Neural cell (in vitro differentiated cells): ENCODE data around the gene DTNBP1. TPM values are rescaled to one million over a fixed set of nuclear protein-coding genes. Genes with fewer than 3 reads are reported as not detected.

ENCODE experiments used
- H2AFZ ChIP-seq: fragments of 200-600, 300-800 bp; sonication (generic), shearing (Covaris generic); 2 replicates; pipeline ENCODE4 v1.6.0; 2014; ENCODE audit warnings: low read depth, mild to moderate bottlenecking, antibody characterized with exemption, low read length, moderate library complexity
- H3F3A ChIP-seq: fragments of 200-600 bp; shearing (Covaris generic); 2 replicates; pipeline ENCODE4 v1.6.1; 2016; ENCODE audit warnings: mild to moderate bottlenecking, moderate library complexity, mixed read lengths, antibody characterized with exemption, low read length; ENCODE audit not compliant: insufficient read depth, poor library complexity, severe bottlenecking
- H3K27ac ChIP-seq: fragments of 200-600, 300-800 bp; sonication (generic), shearing (Covaris generic); 2 replicates; pipeline ENCODE4 v1.5.1; 2014; ENCODE audit warnings: mild to moderate bottlenecking, low read length, moderate library complexity
- H3K27me3 ChIP-seq: fragments of 300-800, 200-600 bp; sonication (generic), shearing (Covaris generic); 2 replicates; pipeline ENCODE4 v1.6.0; 2014; ENCODE audit warnings: mild to moderate bottlenecking, low read depth, low read length, moderate library complexity; ENCODE audit not compliant: insufficient read depth
- H3K36me3 ChIP-seq: fragments of 300-800, 200-600 bp; sonication (generic), shearing (Covaris generic); 2 replicates; pipeline ENCODE4 v1.5.1; 2014; ENCODE audit warnings: mild to moderate bottlenecking, antibody characterized with exemption, low read length, moderate library complexity; ENCODE audit not compliant: insufficient read depth
- H3K4me2 ChIP-seq: fragments of 300-800, 200-600 bp; sonication (generic), shearing (Covaris generic); 2 replicates; pipeline ENCODE4 v1.6.0; 2014; ENCODE audit warnings: mild to moderate bottlenecking, low read length
- H3K4me3 ChIP-seq: fragments of 300-800, 200-600 bp; sonication (generic), shearing (Covaris generic); 2 replicates; pipeline ENCODE4 v1.5.1; 2014; ENCODE audit warnings: mild to moderate bottlenecking, low read length, moderate library complexity
- H3K79me2 ChIP-seq: fragments of 200-600 bp; shearing (Covaris generic); replicated peaks from 2 replicates; pipeline ENCODE4 v1.6.0; 2014; ENCODE audit warnings: mild to moderate bottlenecking, low read length, moderate library complexity; ENCODE audit not compliant: insufficient read depth
- H3K9ac ChIP-seq: fragments of 300-800, 200-600 bp; sonication (generic), shearing (Covaris generic); 2 replicates; pipeline ENCODE4 v1.6.1; 2016; ENCODE audit warnings: mild to moderate bottlenecking, low read length, mixed read lengths
- H3K9me2 ChIP-seq: fragments of 200-600 bp; shearing (Covaris generic); 2 replicates; pipeline ENCODE4 v1.6.1; 2016; ENCODE audit warnings: mild to moderate bottlenecking, low read length, mixed read lengths; ENCODE audit not compliant: insufficient read depth
- H3K9me3 ChIP-seq: fragments of 200-600, 300-800 bp; sonication (generic), shearing (Covaris generic); 2 replicates; pipeline ENCODE4 v1.6.1; 2016; ENCODE audit warnings: mild to moderate bottlenecking, mixed run types, low read length, moderate library complexity, mixed read lengths
- H4K20me1 ChIP-seq: fragments of 200-600 bp; shearing (Covaris generic); 2 replicates; pipeline ENCODE4 v1.6.1; 2016; ENCODE audit warnings: mild to moderate bottlenecking, mixed run types; ENCODE audit not compliant: insufficient read depth
- EP300 ChIP-seq: fragments of 450-650 bp; conservative IDR thresholded peaks from 2 replicates; pipeline ENCODE4 v1.6.1; 2014; ENCODE audit warnings: antibody characterized with exemption, mild to moderate bottlenecking, moderate library complexity; ENCODE audit not compliant: poor library complexity, severe bottlenecking
- EZH2 ChIP-seq: fragments of 200-600, 300-800 bp; shearing (Covaris generic), sonication (generic); IDR thresholded peaks from 2 replicates; pipeline ENCODE4 v1.6.1; 2014; ENCODE audit warnings: antibody characterized with exemption, low read length, borderline replicate concordance, mild to moderate bottlenecking; ENCODE audit not compliant: insufficient read depth, poor library complexity, severe bottlenecking
- MXI1 ChIP-seq: fragments of 450-650 bp; conservative IDR thresholded peaks from 2 replicates; pipeline ENCODE4 v1.6.1; 2014; ENCODE audit warnings: antibody characterized with exemption, mild to moderate bottlenecking; ENCODE audit not compliant: poor library complexity, severe bottlenecking
- POLR2AphosphoS5 ChIP-seq: IDR thresholded peaks from 2 replicates; pipeline ENCODE4 v1.6.1; 2012
- RAD21 ChIP-seq: fragments of 450-650 bp; conservative IDR thresholded peaks from 2 replicates; pipeline ENCODE4 v1.6.1; 2014; ENCODE audit warnings: antibody characterized with exemption, mild to moderate bottlenecking, moderate library complexity
- SMC3 ChIP-seq: fragments of 450-650 bp; conservative IDR thresholded peaks from 2 replicates; pipeline ENCODE4 v1.6.1; 2014; ENCODE audit warnings: antibody characterized with exemption, mild to moderate bottlenecking, moderate library complexity; ENCODE audit not compliant: poor library complexity
- TAF1 ChIP-seq: IDR thresholded peaks from 2 replicates; pipeline ENCODE4 v1.6.1; 2012; ENCODE audit warnings: low read depth
- polyA plus RNA-seq: library from polyadenylated mRNA; depleted of rRNA; stranded (reverse); fragments of >200 nt; gene quantifications from 2 replicates; pipeline ENCODE4 v1.2.3, GENCODE V29; 2014
- TF ChIP-seq, protein P1 (sequence below): fragments of 450-650 bp; IDR thresholded peaks from 2 replicates; pipeline ENCODE4 v1.5.1; 2014; ENCODE audit warnings: antibody characterized with exemption, mild to moderate bottlenecking, moderate library complexity; ENCODE audit not compliant: poor library complexity, severe bottlenecking
- TF ChIP-seq, protein P2 (sequence below): IDR thresholded peaks from 2 replicates; pipeline ENCODE4 v1.6.1; 2012; ENCODE audit warnings: borderline replicate concordance

The DTNBP1 gene
- polyA plus RNA-seq, 1 donor from 2014 or later: 22.6 TPM

DNA sequence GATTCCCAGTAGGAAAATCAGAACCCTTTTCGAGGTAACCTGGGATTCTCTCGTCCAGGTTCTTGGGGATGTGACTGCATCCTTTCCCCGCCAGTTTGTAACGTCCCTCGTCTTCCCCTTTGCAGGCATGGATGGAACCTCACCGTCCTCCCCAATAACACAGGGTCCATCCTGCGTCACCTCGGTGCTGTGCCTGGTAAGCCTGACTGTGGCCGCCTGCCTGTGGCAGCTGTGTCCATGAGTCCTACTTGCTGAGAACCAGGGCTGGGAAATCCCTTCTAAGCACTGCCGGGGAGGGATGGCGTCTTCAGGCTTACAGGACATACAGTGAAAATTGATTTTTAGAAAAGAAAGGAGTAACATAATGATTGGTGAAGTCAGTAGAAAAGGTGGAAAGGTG, 155.6 kb downstream of the DTNBP1 start:
- H3K79me2 ChIP-seq: no peaks in the 10 kb centered on the region

DNA sequence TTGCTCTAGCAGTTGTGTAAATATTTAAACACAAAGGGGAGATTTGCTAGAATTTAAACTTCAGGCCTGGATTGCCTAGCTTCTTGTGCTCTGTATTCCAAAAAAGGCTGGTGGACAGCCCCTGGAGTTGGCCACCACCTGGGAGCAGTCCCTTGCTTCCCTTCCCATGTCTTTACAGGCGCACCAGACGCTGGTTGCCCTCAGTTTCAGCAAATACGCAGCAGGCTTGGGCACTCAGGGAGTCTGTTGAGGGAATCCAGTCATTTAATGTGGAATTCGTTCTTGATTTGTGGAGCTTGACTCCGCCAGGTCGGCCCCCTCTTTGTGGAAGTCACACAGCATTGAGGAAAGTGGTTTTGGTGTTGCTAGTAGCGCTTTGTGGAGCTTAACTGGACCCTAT, 156.8 kb downstream of the DTNBP1 start:
- H3K9me2 ChIP-seq: no peaks in the 10 kb centered on the region
- H3F3A ChIP-seq: no peaks in the 10 kb centered on the region
- no peak overlapping the region for H2AFZ ChIP-seq
- H3K9me3 ChIP-seq: no peaks in the 10 kb centered on the region
- no peak for TF ChIP-seq EZH2
- no peak for TF ChIP-seq POLR2AphosphoS5
- no peak for TF ChIP-seq RAD21
- peaks cover 7% of the 10 kb centered on the region for H3K36me3 ChIP-seq
- H3K9ac ChIP-seq: no peak overlapping the region
- no peak overlapping the region for H3K27ac ChIP-seq
- no peaks in the 10 kb centered on the region for H3K27me3 ChIP-seq
- no peak overlapping the region for H3K4me2 ChIP-seq
- no peaks in the 10 kb centered on the region for H4K20me1 ChIP-seq
- no peak overlapping the region for H3K4me3 ChIP-seq
- H3K79me2 ChIP-seq: no peaks in the 10 kb centered on the region

More for the DNA sequence above, 155.6 kb downstream of the DTNBP1 start:
- no peak overlapping the region for H2AFZ ChIP-seq
- no peak overlapping the region for H3K4me3 ChIP-seq
- H3K9ac ChIP-seq: no peak overlapping the region
- H3K36me3 ChIP-seq: peaks cover 11% of the 10 kb centered on the region
- H3K9me3 ChIP-seq: no peaks in the 10 kb centered on the region
- H3K4me2 ChIP-seq: no peak overlapping the region
- no peaks in the 10 kb centered on the region for H3K27me3 ChIP-seq
- no peaks in the 10 kb centered on the region for H4K20me1 ChIP-seq
- H3F3A ChIP-seq: no peaks in the 10 kb centered on the region
- no peaks in the 10 kb centered on the region for H3K9me2 ChIP-seq
- H3K27ac ChIP-seq: no peak overlapping the region
- no peak for TF ChIP-seq MXI1
- TF ChIP-seq RAD21: no peak
- no peak for TF ChIP-seq TAF1
- TF ChIP-seq POLR2AphosphoS5: no peak
- TF ChIP-seq EZH2: no peak
- TF ChIP-seq, protein P1, sequence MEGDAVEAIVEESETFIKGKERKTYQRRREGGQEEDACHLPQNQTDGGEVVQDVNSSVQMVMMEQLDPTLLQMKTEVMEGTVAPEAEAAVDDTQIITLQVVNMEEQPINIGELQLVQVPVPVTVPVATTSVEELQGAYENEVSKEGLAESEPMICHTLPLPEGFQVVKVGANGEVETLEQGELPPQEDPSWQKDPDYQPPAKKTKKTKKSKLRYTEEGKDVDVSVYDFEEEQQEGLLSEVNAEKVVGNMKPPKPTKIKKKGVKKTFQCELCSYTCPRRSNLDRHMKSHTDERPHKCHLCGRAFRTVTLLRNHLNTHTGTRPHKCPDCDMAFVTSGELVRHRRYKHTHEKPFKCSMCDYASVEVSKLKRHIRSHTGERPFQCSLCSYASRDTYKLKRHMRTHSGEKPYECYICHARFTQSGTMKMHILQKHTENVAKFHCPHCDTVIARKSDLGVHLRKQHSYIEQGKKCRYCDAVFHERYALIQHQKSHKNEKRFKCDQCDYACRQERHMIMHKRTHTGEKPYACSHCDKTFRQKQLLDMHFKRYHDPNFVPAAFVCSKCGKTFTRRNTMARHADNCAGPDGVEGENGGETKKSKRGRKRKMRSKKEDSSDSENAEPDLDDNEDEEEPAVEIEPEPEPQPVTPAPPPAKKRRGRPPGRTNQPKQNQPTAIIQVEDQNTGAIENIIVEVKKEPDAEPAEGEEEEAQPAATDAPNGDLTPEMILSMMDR: no peak
- TF ChIP-seq, protein P2, sequence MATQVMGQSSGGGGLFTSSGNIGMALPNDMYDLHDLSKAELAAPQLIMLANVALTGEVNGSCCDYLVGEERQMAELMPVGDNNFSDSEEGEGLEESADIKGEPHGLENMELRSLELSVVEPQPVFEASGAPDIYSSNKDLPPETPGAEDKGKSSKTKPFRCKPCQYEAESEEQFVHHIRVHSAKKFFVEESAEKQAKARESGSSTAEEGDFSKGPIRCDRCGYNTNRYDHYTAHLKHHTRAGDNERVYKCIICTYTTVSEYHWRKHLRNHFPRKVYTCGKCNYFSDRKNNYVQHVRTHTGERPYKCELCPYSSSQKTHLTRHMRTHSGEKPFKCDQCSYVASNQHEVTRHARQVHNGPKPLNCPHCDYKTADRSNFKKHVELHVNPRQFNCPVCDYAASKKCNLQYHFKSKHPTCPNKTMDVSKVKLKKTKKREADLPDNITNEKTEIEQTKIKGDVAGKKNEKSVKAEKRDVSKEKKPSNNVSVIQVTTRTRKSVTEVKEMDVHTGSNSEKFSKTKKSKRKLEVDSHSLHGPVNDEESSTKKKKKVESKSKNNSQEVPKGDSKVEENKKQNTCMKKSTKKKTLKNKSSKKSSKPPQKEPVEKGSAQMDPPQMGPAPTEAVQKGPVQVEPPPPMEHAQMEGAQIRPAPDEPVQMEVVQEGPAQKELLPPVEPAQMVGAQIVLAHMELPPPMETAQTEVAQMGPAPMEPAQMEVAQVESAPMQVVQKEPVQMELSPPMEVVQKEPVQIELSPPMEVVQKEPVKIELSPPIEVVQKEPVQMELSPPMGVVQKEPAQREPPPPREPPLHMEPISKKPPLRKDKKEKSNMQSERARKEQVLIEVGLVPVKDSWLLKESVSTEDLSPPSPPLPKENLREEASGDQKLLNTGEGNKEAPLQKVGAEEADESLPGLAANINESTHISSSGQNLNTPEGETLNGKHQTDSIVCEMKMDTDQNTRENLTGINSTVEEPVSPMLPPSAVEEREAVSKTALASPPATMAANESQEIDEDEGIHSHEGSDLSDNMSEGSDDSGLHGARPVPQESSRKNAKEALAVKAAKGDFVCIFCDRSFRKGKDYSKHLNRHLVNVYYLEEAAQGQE: no peak
- TF ChIP-seq EP300: no peak
- TF ChIP-seq SMC3: no peak

DNA sequence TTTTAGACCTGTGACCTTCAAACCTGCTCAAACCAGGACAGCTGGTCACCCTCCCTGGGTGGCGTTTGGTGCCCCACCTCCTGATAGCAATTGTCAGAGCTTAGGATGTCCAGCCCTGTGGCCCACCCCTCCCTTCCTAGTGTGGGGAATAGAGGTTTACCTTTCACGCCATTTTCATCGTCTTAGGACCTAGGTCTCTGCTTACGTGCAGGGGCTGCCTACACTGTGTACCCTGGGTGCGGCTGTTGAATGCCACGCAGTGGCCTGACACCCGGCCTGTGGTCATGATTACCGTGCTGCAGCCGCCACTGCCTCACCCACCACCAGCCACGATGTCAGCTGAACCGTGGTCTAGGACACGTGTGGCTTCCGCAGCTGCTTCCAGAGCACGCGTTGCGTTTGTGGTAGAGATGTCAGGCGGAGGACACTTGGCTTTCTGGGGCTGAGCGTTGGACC, 157.3 kb downstream of the DTNBP1 start:
- H3K9me3 ChIP-seq: no peaks in the 10 kb centered on the region
- no peak for TF ChIP-seq RAD21
- TF ChIP-seq, protein P2: no peak
- no peak for TF ChIP-seq EP300
- TF ChIP-seq MXI1: no peak
- no peak for TF ChIP-seq SMC3
- TF ChIP-seq, protein P1: no peak
- no peak for TF ChIP-seq EZH2
- no peak for TF ChIP-seq TAF1
- H3K9ac ChIP-seq: no peak overlapping the region
- no peaks in the 10 kb centered on the region for H3K79me2 ChIP-seq
- H3K4me3 ChIP-seq: no peak overlapping the region
- H3K27me3 ChIP-seq: no peaks in the 10 kb centered on the region
- H2AFZ ChIP-seq: no peak overlapping the region
- H3K9me2 ChIP-seq: no peaks in the 10 kb centered on the region
- H3K36me3 ChIP-seq: peaks cover 1% of the 10 kb centered on the region
- H4K20me1 ChIP-seq: no peaks in the 10 kb centered on the region
- no peak overlapping the region for H3K4me2 ChIP-seq
- H3K27ac ChIP-seq: no peak overlapping the region
- H3F3A ChIP-seq: no peaks in the 10 kb centered on the region
